Suppressor macrophage (primary cell): ENCODE data around the gene IER5.

Source experiments
- DNase-seq, 4 experiments: peaks; one replicate each; pipeline ENCODE4 v3.0.0-alpha.2; 2020 to 2022

IER5 gene

GRCh38 chr1:181135437-181135731, 46.9 kb downstream of the IER5 start:
- DNase-seq = peak in 3 of 4 experiments; percentile 33 to 57 (median 57)

DNA sequence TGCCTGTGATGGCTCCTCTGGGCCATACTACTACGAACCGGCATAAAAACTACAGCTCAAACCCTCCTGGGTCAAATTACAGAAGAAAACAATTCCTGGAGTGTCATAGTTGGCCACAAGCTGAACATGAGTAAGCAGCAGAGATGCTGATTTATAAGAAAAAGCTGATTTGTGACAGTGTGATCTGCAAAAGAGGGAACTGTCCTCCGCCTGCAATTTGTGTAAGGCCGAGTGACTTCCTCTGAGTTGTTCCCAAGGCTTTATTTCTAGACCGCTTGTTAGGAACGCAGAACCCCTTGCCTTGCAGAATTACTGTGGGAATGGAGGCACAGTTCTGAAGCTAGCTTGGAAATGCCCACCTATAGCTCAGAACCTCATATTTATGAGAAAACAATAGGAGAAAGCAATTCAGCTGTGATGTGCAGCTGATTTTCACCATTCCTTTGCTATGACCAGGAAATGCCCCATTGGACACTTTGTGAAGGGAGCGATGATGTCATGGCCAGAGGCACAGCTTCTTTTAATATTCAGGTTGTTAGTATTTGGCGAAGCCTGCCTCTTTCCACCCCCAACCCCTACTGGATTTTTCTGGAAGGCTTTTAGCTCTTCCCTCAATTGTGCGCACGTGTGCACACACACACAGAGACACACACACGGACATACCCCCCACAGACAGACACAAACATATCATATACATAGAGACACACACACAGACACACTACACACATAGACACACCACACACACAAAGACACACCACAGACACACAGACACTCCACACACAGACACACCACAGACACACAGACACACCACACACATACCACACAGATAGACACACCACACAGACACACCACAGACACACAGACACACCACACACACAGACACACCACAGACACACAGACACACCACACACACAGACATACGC, 47.6 kb downstream of the IER5 start:
- DNase-seq = peak; percentile 82 to 96 (median 90)

- no peak for DNase-seq
Measured at GRCh38 chr1:181136738-181137122, 48.2 kb downstream of the IER5 start.

DNA sequence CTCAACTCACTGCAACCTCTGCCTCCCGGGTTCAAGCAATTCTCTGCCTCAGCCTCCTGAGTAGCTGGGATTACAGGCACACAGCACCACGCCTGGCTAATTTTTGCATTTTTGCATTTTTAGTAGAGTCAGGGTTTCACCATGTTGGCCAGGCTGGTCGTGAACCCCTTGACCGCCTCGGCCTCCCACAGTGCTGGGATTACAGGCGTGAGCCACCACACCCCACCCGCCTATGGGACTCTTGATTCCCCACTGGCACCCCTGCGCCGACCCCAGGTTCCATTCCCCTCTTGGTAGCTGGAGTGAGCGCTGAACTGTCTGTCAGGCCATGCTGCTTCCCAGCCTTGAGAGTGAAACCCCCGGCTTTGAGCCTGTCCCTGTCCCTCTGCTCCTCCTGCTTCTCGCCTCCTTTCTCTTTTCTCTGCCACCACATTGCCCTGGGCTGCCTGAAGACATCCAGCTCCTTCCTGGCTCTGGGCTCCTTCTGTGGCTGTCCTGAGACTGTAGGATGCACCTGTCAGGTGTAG, 48.8 kb downstream of the IER5 start:
- DNase-seq = no peak

- DNase-seq = no peak
Measured at GRCh38 chr1:181139631-181140061, 51.1 kb downstream of the IER5 start.

GRCh38 chr1:181140398-181140797, 51.9 kb downstream of the IER5 start:
- peak in 1 of 4 experiments; percentile 33 for DNase-seq

DNA sequence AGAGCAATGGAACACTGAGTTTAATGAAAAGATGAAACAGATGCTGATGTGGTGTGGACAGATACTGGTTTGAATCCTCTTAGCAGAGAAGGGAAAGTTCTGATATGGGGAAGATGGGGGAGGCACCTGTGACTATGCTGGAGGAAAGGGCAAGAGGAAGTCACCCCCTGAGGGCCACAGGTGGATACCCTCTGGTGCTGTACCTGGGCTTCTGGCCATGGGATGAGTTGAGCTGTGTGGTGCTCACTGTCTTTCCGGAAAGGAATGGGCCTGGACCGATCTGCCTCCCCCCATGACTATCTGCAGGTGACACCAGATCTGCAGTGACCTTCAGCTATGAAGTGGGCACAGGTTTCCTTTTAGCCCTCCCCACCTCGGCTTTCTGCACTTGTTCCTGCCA, 52.4 kb downstream of the IER5 start:
- DNase-seq = no peak

GRCh38 chr1:181141431-181141910, 53.0 kb downstream of the IER5 start:
- peak; percentile 82 to 93 (median 85) for DNase-seq
